Renal cortical epithelial cell (primary cell): ENCODE data around the gene TBC1D24. TPM values are rescaled to one million over a fixed set of nuclear protein-coding genes. Genes with fewer than 3 reads are reported as not detected.

Experiments used
- total RNA-seq: library from RNA; depleted of rRNA; stranded (reverse); fragments of >200 nt; gene quantifications from 2 replicates; pipeline ENCODE4 v1.2.3, GENCODE V29; 2014

The TBC1D24 gene
- total RNA-seq, 1 donor from 2014 or later = 18.3 TPM

Other genes starting within 250 kb of the TBC1D24 start
- gene DNASE1L2, start 238.7 kb upstream of the TBC1D24 start, total RNA-seq = 0.17 and 1.1 TPM in 2 replicates
- 36.0 and 43.1 TPM in 2 replicates for gene ECI1, start 223.5 kb upstream of the TBC1D24 start, total RNA-seq
- 76.4 and 94.4 TPM in 2 replicates for gene RNPS1, start 207.0 kb upstream of the TBC1D24 start, total RNA-seq
- gene ABCA3, start 134.4 kb upstream of the TBC1D24 start, total RNA-seq = 13.2 and 16.5 TPM in 2 replicates
- 3.7 and 14.9 TPM in 2 replicates for gene CCNF, start 45.7 kb upstream of the TBC1D24 start, total RNA-seq
- gene TEDC2, start 15.0 kb upstream of the TBC1D24 start, total RNA-seq = 2.3 and 6.3 TPM in 2 replicates
- gene NTN3, start 3.8 kb upstream of the TBC1D24 start, total RNA-seq = 1.2 TPM in 1 of 2 replicates, not detected in the other
- 10.9 and 36.3 TPM in 2 replicates for gene ATP6V0C, start 38.8 kb downstream of the TBC1D24 start, total RNA-seq
- gene AMDHD2, start 45.2 kb downstream of the TBC1D24 start, total RNA-seq = 24.4 and 31.4 TPM in 2 replicates
- gene CEMP1, start 56.3 kb downstream of the TBC1D24 start, total RNA-seq = not detected in 2 replicates
- 16.0 and 32.9 TPM in 2 replicates for gene PDPK1, start 62.9 kb downstream of the TBC1D24 start, total RNA-seq
- 26.0 and 41.3 TPM in 2 replicates for gene KCTD5, start 207.4 kb downstream of the TBC1D24 start, total RNA-seq
- gene PRSS27, start 245.1 kb downstream of the TBC1D24 start, total RNA-seq = 0.85 and 1.7 TPM in 2 replicates